Keratinocyte (primary cell): ENCODE measurements around the gene NDRG3. TPM values are rescaled to one million over a fixed set of nuclear protein-coding genes. Genes with fewer than 3 reads are reported as not detected.

Source experiments
- DNase-seq: peaks from one replicate; pipeline ENCODE4 v3.0.0-alpha.2; 2011; ENCODE audit warnings: low read depth, missing footprints, low spot score
- FAIRE-seq: peaks from 2 replicates; lab custom pipeline; 2011; peaks lifted over from hg19 to GRCh38; lab: Jason Lieb, UNC
- H2AFZ ChIP-seq: 2 replicates; pipeline ENCODE4 v1.6.0; 2012; ENCODE audit warnings: low read length, control low read depth, inconsistent platforms; ENCODE audit not compliant: control insufficient read depth
- H3K27ac ChIP-seq: 2 replicates; pipeline ENCODE4 v1.5.1; 2011; ENCODE audit warnings: low read length; ENCODE audit not compliant: control insufficient read depth, insufficient read depth
- H3K27me3 ChIP-seq: 3 replicates; pipeline ENCODE4 v1.6.0; 2011; ENCODE audit warnings: low read length; ENCODE audit not compliant: control insufficient read depth, insufficient read depth; ENCODE audit errors: extremely low read depth
- H3K36me3 ChIP-seq, 2 experiments: 2 replicates in 1 of 2; 3 replicates in 1 of 2; pipeline ENCODE4 v1.5.1; 2011; ENCODE audit warnings: low read length in 2 of 2, mild to moderate bottlenecking in 1 of 2; ENCODE audit not compliant: control insufficient read depth in 2 of 2, insufficient read depth in 2 of 2; ENCODE audit errors: extremely low read depth in 1 of 2
- H3K4me1 ChIP-seq: 3 replicates; pipeline ENCODE4 v1.5.1; 2011; ENCODE audit warnings: low read length; ENCODE audit not compliant: control insufficient read depth, insufficient read depth; ENCODE audit errors: extremely low read depth
- H3K4me2 ChIP-seq: 3 replicates; pipeline ENCODE4 v1.6.0; 2011; ENCODE audit warnings: low read depth, low read length; ENCODE audit not compliant: control insufficient read depth, insufficient read depth; ENCODE audit errors: extremely low read depth
- H3K4me3 ChIP-seq, 3 experiments: fragments of 200-600 bp in 1 of 3; sonication (generic) in 1 of 3; 2 replicates in 2 of 3; 3 replicates in 1 of 3; pipeline ENCODE4 v1.5.1; 2011 to 2016; ENCODE audit warnings: low read length in 3 of 3, mild to moderate bottlenecking in 3 of 3, control low read depth in 2 of 3, inconsistent platforms in 1 of 3, low read depth in 1 of 3, mixed read lengths in 1 of 3, mixed run types in 1 of 3, moderate library complexity in 1 of 3; ENCODE audit not compliant: control insufficient read depth in 2 of 3, insufficient read depth in 2 of 3; ENCODE audit errors: extremely low read depth in 1 of 3
- H3K79me2 ChIP-seq: 2 replicates; pipeline ENCODE4 v1.6.0; 2012; ENCODE audit warnings: low read length; ENCODE audit not compliant: control insufficient read depth, insufficient read depth
- H3K9ac ChIP-seq: 3 replicates; pipeline ENCODE4 v1.6.0; 2011; ENCODE audit warnings: low read length; ENCODE audit not compliant: control insufficient read depth, insufficient read depth; ENCODE audit errors: extremely low read depth
- H3K9me1 ChIP-seq: 3 replicates; pipeline ENCODE4 v1.6.0; 2011; ENCODE audit warnings: low read length; ENCODE audit not compliant: control insufficient read depth, insufficient read depth; ENCODE audit errors: extremely low read depth
- H3K9me3 ChIP-seq: 2 replicates; pipeline ENCODE4 v1.5.1; 2012; ENCODE audit warnings: low read depth, low read length; ENCODE audit not compliant: control insufficient read depth
- H4K20me1 ChIP-seq: 3 replicates; pipeline ENCODE4 v1.6.0; 2011; ENCODE audit warnings: low read length; ENCODE audit not compliant: control insufficient read depth, insufficient read depth; ENCODE audit errors: extremely low read depth
- CTCF ChIP-seq, 3 experiments: IDR thresholded peaks in 1 of 3; conservative IDR thresholded peaks in 1 of 3; optimal IDR thresholded peaks in 1 of 3; 2 replicates in 2 of 3; 3 replicates in 1 of 3; pipeline versions ENCODE3 to v1.5.1; 2011; ENCODE audit warnings: low read length in 3 of 3, mild to moderate bottlenecking in 3 of 3, moderate library complexity in 2 of 3, control low read depth in 1 of 3, inconsistent platforms in 1 of 3; ENCODE audit not compliant: insufficient read depth in 2 of 3; ENCODE audit errors: extremely low read depth in 1 of 3
- EZH2 ChIP-seq: IDR thresholded peaks from one replicate; pipeline ENCODE4 v1.6.1; 2012; ENCODE audit warnings: inconsistent platforms, mild to moderate bottlenecking, low read length, moderate library complexity
- dilution Hi-C: fragments of 300-500 bp; cut with MboI; formaldehyde crosslinking; loops from one replicate; pipeline ENCODE4 v1.7.0; 2020; ENCODE audit warnings: low sequenced_read_pairs; ENCODE audit not compliant: extremely low pct_ligation_motif_present
- polyA plus RNA-seq, 5 experiments: library from polyadenylated mRNA; depleted of rRNA in 3 of 5; stranded (reverse) in 3 of 5; stranded (forward) in 1 of 5; unstranded in 1 of 5; fragments of >200 nt; gene quantifications; 1 replicate in 1 of 5; 2 replicates in 3 of 5; 3 replicates in 1 of 5; pipeline versions ENCODE4 v1.2.1 to v1.2.3, GENCODE V29; 2011 to 2012; ENCODE audit warnings: missing spikeins in 2 of 5, low read depth in 1 of 5, low replicate concordance in 1 of 5

The NDRG3 gene
- polyA plus RNA-seq, 1 donor (not counting 4 experiments of a cell fraction or from before 2014, with no cell fraction given) = 44.1 TPM

GRCh38 chr20:36645353-36645752 is 100.5 kb downstream of the NDRG3 start:
- no peak for FAIRE-seq
- Histone ChIP-seq H3K4me2 (no peak overlapping the region), H3K27ac (no peak overlapping the region)

DNA sequence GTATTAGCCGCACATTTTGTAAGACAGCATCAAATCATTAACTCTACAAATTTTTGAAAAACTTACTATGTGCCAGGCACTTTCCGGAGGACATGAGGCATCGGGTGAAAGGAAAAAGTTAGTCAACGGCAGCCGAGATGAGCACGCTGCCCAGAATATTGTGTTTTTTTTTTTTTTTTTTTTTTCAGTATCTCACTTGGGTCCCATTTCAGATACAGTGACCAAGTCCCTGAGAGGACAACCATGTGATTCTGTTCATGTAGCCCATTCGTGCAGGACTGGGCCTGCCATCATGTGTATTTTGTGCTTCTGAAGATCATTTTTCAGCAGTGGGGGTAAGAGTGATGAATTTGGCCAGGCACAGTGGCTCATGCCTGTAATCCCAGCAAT is 101.2 kb downstream of the NDRG3 start:
- H3K27me3 ChIP-seq = no peaks in the 10 kb centered on the region
- no peaks in the 10 kb centered on the region for H3K36me3 ChIP-seq
- H3K4me2 ChIP-seq = no peak overlapping the region
- dilution Hi-C loops = no loop called here
- H2AFZ ChIP-seq = no peak overlapping the region
- no peak overlapping the region for H3K4me3 ChIP-seq
- DNase-seq (no peak), FAIRE-seq (no peak)
- no peaks in the 10 kb centered on the region for H4K20me1 ChIP-seq
- no peaks in the 10 kb centered on the region for H3K79me2 ChIP-seq
- no peak overlapping the region for H3K27ac ChIP-seq
- TF ChIP-seq CTCF (optimal IDR thresholded peaks at IDR 0.05 in 1 of 3, IDR thresholded peaks at IDR 0.05 in 1 of 3, conservative IDR thresholded peaks at IDR 0.05 in 1 of 3; ENCODE audit: extremely low read depth in 1 of 3, insufficient read depth in 2 of 3, low read length in 3 of 3) = no peak
- no peak for TF ChIP-seq EZH2
- no peaks in the 10 kb centered on the region for H3K9me1 ChIP-seq
- no peak overlapping the region for H3K9ac ChIP-seq
- H3K9me3 ChIP-seq = no peaks in the 10 kb centered on the region
- peaks cover 6% of the 10 kb centered on the region for H3K4me1 ChIP-seq

More at GRCh38 chr20:36645353-36645752, 100.5 kb downstream of the NDRG3 start:
- Histone ChIP-seq H3K27me3 (no peaks in the 10 kb centered on the region), H3K79me2 (no peaks in the 10 kb centered on the region), H3K9me3 (no peaks in the 10 kb centered on the region), H2AFZ (no peak overlapping the region), H4K20me1 (no peaks in the 10 kb centered on the region), H3K4me1 (peaks cover 6% of the 10 kb centered on the region), H3K9ac (no peak overlapping the region), H3K36me3 (no peaks in the 10 kb centered on the region), H3K4me3 (no peak overlapping the region), H3K9me1 (no peaks in the 10 kb centered on the region)
- TF ChIP-seq CTCF (optimal IDR thresholded peaks at IDR 0.05 in 1 of 3, IDR thresholded peaks at IDR 0.05 in 1 of 3, conservative IDR thresholded peaks at IDR 0.05 in 1 of 3; ENCODE audit: extremely low read depth in 1 of 3, insufficient read depth in 2 of 3, low read length in 3 of 3) (no peak), EZH2 (no peak)
- DNase-seq = no peak
- dilution Hi-C loops = no loop called here
